Ascending aorta (tissue), 2 donors: Measurements from ENCODE around the gene DHDDS. TPM values are rescaled to one million over a fixed set of nuclear protein-coding genes. Genes with fewer than 3 reads are reported as not detected.
A peak's percentile ranks its signal among the peaks of the same experiment; 100 is the strongest.

Experiments
- DNase-seq, 2 donors: peaks; one replicate each; pipeline ENCODE4 v3.0.0-alpha.2; 2019; ENCODE audit warnings: low spot score in 2 of 2
- H3K27ac ChIP-seq, 2 donors: fragments of 200-600 bp; sonication (generic); one replicate each; pipeline ENCODE4 v1.5.1; 2016 to 2017; ENCODE audit warnings: mild to moderate bottlenecking in 1 of 2
- H3K27me3 ChIP-seq: fragments of 200-600 bp; sonication (generic); one replicate; pipeline ENCODE4 v1.5.1; 2017
- H3K36me3 ChIP-seq, 2 donors: fragments of 200-600 bp; sonication (generic); one replicate each; pipeline ENCODE4 v1.5.1; 2016
- H3K4me1 ChIP-seq, 2 donors: fragments of 200-600 bp; sonication (generic); one replicate each; pipeline ENCODE4 v1.5.1; 2016 to 2017; ENCODE audit warnings: mild to moderate bottlenecking in 1 of 2
- H3K4me3 ChIP-seq, 2 donors: fragments of 200-600 bp; sonication (generic); one replicate each; pipeline ENCODE4 v1.5.1; 2016 to 2017; ENCODE audit warnings: mild to moderate bottlenecking in 1 of 2
- H3K9me3 ChIP-seq, 2 donors: fragments of 200-600 bp; sonication (generic); one replicate each; pipeline ENCODE4 v1.5.1; 2016
- intact Hi-C: fragments of 100-400 bp; cut with DNase I; formaldehyde crosslinking; loops from one replicate; pipeline ENCODE4 v1.15.1; 2023
- total RNA-seq: library from RNA; depleted of rRNA; stranded (reverse); fragments of >200 nt; gene quantifications from one replicate; pipeline ENCODE4 v1.1.0, GENCODE V29; 2016
- TF ChIP-seq, protein P1 (sequence below), 3 experiments: fragments of 200-600 bp in 2 of 3; fragments of 450-650 bp in 1 of 3; sonication (generic) in 2 of 3; IDR thresholded peaks; one replicate each; pipeline ENCODE4 v1.5.1; 2016 to 2019; ENCODE audit warnings: antibody characterized with exemption in 3 of 3, mild to moderate bottlenecking in 1 of 3, moderate library complexity in 1 of 3

The DHDDS gene
- total RNA-seq, 1 donor from 2014 or later: 54.2 TPM

DNA sequence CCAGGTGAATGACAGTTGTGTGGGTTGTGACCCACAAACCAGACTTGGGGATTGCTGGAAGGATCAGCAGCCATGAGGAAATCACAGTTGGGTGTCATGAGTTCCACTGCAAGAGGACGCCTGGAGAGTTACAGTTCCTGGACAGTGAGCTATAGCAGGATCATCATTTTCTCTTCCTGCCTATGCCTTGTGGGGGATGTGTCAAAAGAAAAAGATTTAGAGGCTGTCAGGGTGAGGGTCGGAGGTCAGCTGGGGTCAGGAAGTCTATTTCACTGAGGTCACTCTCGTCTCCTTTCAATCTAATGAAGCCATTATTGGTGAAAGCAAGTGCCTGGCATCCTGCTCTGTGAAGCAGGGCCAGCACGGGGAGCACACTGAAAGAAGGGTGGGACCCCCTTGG, 28.5 kb upstream of the DHDDS start:
- H3K4me3 ChIP-seq: no peak overlapping the region
- DNase-seq: no peak
- no peak overlapping the region for H3K27ac ChIP-seq
- no peaks in the 10 kb centered on the region for H3K36me3 ChIP-seq
- H3K4me1 ChIP-seq: no peaks in the 10 kb centered on the region
- intact Hi-C loops: no loop called here
- no peaks in the 10 kb centered on the region for H3K9me3 ChIP-seq
- no peaks in the 10 kb centered on the region for H3K27me3 ChIP-seq
- TF ChIP-seq, protein P1, sequence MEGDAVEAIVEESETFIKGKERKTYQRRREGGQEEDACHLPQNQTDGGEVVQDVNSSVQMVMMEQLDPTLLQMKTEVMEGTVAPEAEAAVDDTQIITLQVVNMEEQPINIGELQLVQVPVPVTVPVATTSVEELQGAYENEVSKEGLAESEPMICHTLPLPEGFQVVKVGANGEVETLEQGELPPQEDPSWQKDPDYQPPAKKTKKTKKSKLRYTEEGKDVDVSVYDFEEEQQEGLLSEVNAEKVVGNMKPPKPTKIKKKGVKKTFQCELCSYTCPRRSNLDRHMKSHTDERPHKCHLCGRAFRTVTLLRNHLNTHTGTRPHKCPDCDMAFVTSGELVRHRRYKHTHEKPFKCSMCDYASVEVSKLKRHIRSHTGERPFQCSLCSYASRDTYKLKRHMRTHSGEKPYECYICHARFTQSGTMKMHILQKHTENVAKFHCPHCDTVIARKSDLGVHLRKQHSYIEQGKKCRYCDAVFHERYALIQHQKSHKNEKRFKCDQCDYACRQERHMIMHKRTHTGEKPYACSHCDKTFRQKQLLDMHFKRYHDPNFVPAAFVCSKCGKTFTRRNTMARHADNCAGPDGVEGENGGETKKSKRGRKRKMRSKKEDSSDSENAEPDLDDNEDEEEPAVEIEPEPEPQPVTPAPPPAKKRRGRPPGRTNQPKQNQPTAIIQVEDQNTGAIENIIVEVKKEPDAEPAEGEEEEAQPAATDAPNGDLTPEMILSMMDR (IDR thresholded peaks at IDR 0.05): no peak

DNA sequence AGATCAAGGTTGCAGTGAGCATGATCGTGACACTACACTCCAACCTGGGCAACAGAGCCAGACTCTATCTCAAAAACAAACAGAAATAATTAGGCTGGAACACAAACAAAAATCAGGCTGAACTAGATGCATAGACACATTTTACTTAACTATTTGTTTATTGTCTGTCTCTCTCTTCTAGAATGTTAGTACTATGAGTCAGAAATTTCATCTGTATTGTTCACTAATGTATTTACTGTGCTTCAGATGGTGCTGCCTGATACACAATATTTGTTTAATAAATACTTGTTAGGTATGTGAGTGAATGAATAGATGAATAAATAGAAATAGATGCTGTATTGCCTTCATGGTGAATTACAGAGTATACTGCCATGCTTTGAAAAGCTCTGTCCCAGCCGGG, 27.5 kb upstream of the DHDDS start:
- intact Hi-C loops: no loop called here
- no peaks in the 10 kb centered on the region for H3K27me3 ChIP-seq
- H3K27ac ChIP-seq: no peak overlapping the region
- no peaks in the 10 kb centered on the region for H3K9me3 ChIP-seq
- no peak overlapping the region for H3K4me3 ChIP-seq
- H3K4me1 ChIP-seq: no peaks in the 10 kb centered on the region
- DNase-seq: no peak
- H3K36me3 ChIP-seq: no peaks in the 10 kb centered on the region
- TF ChIP-seq, protein P1 (IDR thresholded peaks at IDR 0.05): no peak

- Histone ChIP-seq H3K9me3 (no peaks in the 10 kb centered on the region), H3K27me3 (peaks cover 7% of the 10 kb centered on the region), H3K4me1 (no peaks in the 10 kb centered on the region), H3K36me3 (no peaks in the 10 kb centered on the region), H3K4me3 (no peak overlapping the region), H3K27ac (no peak overlapping the region)
- no peak for DNase-seq
- TF ChIP-seq, protein P1 (IDR thresholded peaks at IDR 0.05): no peak
- intact Hi-C loops: no loop called here
Observed at GRCh38 chr1:26405281-26405915, 26.7 kb upstream of the DHDDS start.

GRCh38 chr1:26408604-26409003, 23.5 kb upstream of the DHDDS start:
- DNase-seq: peak in 1 of 2 donors; percentile 81
- H3K27me3 ChIP-seq: peaks cover 21% of the 10 kb centered on the region
- intact Hi-C loops: no loop called here

DNA sequence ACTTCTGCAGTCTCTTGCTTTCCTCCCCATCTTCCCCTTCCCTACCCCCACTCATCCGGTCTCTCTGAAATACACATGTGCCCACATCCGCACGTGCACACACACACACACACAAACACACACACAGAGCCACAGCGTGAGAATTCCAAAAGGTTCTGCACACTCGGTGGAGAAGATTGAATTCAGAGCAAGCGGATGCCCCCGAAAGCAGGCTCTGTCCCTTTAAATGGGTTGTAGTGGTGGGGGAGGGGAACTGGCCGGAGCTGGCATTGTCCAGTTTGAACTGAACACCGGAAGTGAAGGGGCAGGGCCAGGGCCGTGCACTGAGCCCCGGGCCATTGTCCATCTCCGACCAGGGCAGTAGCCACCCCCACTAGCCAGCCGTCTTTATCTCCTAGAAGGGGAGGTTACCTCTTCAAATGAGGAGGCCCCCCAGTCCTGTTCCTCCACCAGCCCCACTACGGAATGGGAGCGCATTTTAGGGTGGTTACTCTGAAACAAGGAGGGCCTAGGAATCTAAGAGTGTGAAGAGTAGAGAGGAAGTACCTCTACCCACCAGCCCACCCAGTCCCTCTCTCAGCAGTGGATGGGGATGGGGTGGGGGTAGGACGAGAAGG, 22.8 kb upstream of the DHDDS start:
- H3K27me3 ChIP-seq: peaks cover 21% of the 10 kb centered on the region
- TF ChIP-seq, protein P1 (IDR thresholded peaks at IDR 0.05): no peak
- no peak for DNase-seq
- intact Hi-C loops: no loop called here
- H3K36me3 ChIP-seq: no peaks in the 10 kb centered on the region
- no peak overlapping the region for H3K4me3 ChIP-seq
- H3K9me3 ChIP-seq: no peaks in the 10 kb centered on the region
- H3K27ac ChIP-seq: no peak overlapping the region
- H3K4me1 ChIP-seq: no peaks in the 10 kb centered on the region

More at GRCh38 chr1:26408604-26409003, 23.5 kb upstream of the DHDDS start:
- no peaks in the 10 kb centered on the region for H3K36me3 ChIP-seq
- no peak overlapping the region for H3K4me3 ChIP-seq
- no peaks in the 10 kb centered on the region for H3K4me1 ChIP-seq
- no peaks in the 10 kb centered on the region for H3K9me3 ChIP-seq
- TF ChIP-seq, protein P1 (IDR thresholded peaks at IDR 0.05): no peak
- no peak overlapping the region for H3K27ac ChIP-seq
